C4-2B (cell line): ENCODE results near the gene LRFN5.

Experiments used
- H3K27ac ChIP-seq: fragments of 450-650 bp; 2 replicates; pipeline ENCODE4 v1.5.1; 2017
- ZFX ChIP-seq: fragments of 450-650 bp; IDR thresholded peaks from 2 replicates; pipeline ENCODE4 v1.6.1; 2017
- TF ChIP-seq, protein P1 (sequence below): fragments of 450-650 bp; conservative IDR thresholded peaks from 2 replicates; pipeline ENCODE4 v1.5.1; 2017; ENCODE audit warnings: mild to moderate bottlenecking

LRFN5 gene

DNA sequence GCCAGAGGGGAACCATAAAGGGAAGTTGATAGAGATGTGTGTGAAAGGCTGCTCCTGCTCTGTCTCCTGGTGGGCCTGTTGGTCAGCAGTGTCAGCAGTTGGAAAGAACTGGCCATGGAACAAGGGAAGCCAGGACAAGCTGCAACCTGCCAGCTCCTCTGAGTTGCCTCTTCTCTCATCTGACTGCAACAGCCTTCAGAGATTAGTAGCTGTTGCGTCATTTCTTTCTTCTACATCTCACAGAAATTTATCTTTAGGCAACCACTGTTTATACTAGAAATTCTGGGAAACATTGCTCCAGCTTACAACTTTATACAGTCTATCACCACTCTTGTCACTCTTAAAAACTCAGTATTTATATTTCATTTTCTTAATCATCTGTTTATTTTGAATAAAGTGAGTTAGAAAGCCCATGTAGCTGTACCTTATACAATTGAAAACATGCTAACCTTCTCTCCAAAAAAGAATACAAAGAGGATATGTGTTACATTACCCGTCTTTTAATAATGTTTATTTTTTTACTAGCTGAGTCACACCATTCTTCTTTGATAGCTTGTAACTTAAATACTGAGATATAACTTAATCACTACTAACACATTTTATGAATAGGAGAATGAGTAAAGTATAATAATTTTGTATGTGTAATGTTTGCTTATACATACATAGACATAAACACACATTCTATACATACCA is 224.2 kb downstream of the LRFN5 start:
- H3K27ac ChIP-seq: no peak overlapping the region
- no peak for TF ChIP-seq ZFX
- TF ChIP-seq, protein P1, sequence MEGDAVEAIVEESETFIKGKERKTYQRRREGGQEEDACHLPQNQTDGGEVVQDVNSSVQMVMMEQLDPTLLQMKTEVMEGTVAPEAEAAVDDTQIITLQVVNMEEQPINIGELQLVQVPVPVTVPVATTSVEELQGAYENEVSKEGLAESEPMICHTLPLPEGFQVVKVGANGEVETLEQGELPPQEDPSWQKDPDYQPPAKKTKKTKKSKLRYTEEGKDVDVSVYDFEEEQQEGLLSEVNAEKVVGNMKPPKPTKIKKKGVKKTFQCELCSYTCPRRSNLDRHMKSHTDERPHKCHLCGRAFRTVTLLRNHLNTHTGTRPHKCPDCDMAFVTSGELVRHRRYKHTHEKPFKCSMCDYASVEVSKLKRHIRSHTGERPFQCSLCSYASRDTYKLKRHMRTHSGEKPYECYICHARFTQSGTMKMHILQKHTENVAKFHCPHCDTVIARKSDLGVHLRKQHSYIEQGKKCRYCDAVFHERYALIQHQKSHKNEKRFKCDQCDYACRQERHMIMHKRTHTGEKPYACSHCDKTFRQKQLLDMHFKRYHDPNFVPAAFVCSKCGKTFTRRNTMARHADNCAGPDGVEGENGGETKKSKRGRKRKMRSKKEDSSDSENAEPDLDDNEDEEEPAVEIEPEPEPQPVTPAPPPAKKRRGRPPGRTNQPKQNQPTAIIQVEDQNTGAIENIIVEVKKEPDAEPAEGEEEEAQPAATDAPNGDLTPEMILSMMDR: no peak

DNA sequence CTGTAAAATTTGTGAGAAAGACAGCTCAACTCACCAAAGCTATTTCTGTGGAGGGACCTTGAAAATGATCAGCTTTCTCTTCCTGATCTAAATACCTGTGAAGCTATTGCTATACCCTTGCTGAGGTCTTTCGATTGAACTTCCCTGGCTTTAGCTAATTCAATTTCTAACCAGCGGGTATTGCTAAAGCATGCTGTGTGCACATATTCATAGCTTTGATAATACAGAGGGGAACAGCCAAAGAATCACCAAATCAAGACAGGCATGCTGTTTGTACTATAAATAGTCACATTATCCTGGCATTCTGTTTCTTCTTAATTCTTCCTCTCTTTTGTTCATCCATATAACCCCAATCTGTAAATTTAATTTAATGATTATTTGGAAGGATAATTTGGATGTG is 233.0 kb downstream of the LRFN5 start:
- TF ChIP-seq, protein P1: no peak
- TF ChIP-seq ZFX: no peak
- H3K27ac ChIP-seq: no peak overlapping the region

DNA sequence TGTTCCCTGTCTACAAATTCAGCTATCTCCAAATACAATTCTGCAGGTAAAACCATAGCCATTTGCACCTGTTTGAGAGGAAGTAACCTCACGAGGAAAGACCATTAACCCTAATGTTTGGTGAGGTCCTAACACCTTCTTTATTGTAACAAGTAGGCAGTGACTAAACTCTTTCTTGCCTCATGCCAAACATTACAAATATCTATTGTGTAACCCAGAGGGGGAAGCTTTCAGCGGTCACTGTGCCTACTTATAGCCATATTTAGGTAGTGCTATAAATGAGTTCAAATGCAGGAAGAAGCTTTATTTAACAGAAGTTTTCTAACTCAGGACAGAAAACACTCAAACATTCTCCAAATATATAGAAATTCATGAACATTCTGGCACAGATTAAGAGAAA is 252.7 kb downstream of the LRFN5 start:
- TF ChIP-seq ZFX: no peak
- TF ChIP-seq, protein P1: no peak
- H3K27ac ChIP-seq: no peak overlapping the region

DNA sequence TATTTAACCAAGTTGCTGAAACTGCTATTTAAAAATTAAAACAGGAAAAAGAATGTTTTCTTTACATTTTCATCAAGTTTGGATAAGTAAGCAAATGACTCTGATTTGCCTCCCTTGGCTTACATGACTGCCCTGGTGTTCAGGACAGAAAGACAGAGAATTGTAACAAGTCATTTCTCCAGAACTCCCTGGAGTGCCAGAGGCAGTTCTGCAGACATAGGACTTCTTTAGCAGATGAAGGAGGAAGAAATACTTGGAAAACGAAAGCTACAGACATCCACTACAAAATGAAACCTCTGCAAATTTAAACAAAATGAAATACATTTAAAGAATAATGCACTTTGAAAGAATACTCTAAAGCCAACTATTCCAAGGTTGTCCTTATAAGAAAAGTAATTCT is 253.9 kb downstream of the LRFN5 start:
- TF ChIP-seq ZFX: no peak
- TF ChIP-seq, protein P1: no peak

DNA sequence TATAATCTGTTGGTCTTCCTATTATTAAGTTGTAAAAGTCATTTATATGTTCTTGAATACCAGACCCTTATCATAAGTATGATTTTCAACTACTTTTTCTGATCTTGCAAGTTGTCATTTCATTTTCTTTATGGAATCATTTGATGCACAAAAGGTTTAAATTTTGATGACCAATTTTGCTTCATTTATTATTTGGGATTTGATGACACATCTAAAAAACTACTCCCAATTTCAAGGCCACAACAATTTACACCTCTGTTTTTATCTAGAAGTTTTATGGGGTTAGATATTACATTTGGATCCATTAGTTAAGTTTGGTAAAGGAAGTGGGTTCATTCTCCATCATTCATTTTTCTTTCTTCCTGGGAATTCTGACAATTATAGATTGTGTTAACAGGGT is 259.2 kb downstream of the LRFN5 start:
- no peak overlapping the region for H3K27ac ChIP-seq
- no peak for TF ChIP-seq ZFX
- TF ChIP-seq, protein P1: no peak

More for the DNA sequence above, 253.9 kb downstream of the LRFN5 start:
- no peak overlapping the region for H3K27ac ChIP-seq

DNA sequence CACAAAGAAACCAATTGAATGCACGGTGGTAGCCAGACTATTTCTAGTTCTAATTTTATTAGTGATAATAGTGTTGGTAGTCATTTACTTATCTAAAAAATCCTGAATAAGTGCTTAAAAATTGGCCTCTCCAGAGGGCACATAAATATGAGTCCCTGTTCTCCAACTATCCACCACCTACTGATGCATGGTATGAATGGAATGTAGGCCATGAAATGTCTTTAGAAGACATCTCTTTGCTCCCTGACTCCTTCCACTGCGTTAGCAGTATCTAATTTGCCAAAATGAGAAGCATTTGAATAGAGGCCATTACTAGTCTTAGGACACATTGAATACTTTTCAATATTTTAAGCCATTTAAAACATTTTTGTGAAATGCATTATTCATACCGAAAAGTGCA is 261.7 kb downstream of the LRFN5 start:
- TF ChIP-seq, protein P1: no peak
- TF ChIP-seq ZFX: no peak
- H3K27ac ChIP-seq: no peak overlapping the region

DNA sequence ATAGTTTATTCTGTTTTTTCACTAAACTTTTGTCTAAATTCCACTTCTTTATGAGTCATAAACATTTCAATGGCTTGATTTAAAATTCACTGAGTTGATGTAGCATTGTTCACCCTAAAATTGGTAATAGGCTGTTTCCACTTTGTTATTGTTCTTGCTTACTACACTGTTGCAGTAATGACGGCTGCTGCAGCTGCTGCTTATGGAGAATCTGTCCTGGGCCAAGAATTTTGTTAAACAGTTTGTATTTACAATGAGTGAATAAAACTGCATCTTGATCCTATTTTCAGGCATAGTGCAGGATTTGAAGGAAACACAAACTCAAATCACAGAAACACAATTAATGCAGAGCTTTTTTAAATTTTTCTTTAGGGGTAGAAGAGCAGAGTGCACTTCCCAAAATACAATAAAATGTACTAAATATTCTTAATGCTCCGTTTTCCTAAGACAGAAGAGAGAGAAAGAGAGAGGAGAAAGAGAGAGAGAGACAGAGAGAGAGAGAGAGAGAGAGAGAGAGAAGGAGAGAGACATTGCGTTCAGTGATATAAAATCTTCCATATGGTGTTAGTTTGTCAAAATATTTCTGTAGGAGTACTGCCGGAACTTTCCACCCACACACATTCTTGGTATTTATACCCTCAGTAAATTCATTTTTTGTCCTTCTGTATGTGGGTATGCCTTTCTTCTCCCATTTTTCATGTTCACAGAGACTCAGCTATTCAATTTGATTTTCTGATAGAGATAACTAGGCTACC is 266.4 kb downstream of the LRFN5 start:
- TF ChIP-seq ZFX: no peak
- TF ChIP-seq, protein P1: no peak
- H3K27ac ChIP-seq: no peak overlapping the region
